ENCODE data around the gene HS6ST3.

GRCh38 chr13:96772426-96772825 is 682.5 kb downstream of the HS6ST3 start:
- TF ChIP-seq GLI4 (CRISPR knock-in tag; IDR thresholded peaks at IDR 0.05; ENCODE audit: borderline replicate concordance) (no peak), TCF7L2 (IDR thresholded peaks at IDR 0.05; ENCODE audit: low read depth, low read length) (no peak), CHCHD3 (CRISPR knock-in tag; IDR thresholded peaks at IDR 0.05) (no peak), CTCF (CRISPR knock-in tag; IDR thresholded peaks at IDR 0.05) (no peak)
